Adrenal gland (tissue), 12 donors: ENCODE data around the gene EHBP1. TPM values are rescaled to one million over a fixed set of nuclear protein-coding genes. Genes with fewer than 3 reads are reported as not detected.

Experiments
- DNase-seq, 7 donors: peaks; one replicate each; pipeline ENCODE4 v3.0.0-alpha.2; 2019 to 2020
- H3K27ac ChIP-seq, 5 donors: fragments of 200-600 bp; sonication (generic) in 4 of 5; 1 replicate in 3 of 5; 2 replicates in 2 of 5; pipeline versions ENCODE4 v1.5.1 to v1.8.0; 2016 to 2020; ENCODE audit warnings: mild to moderate bottlenecking in 1 of 5
- H3K27me3 ChIP-seq: fragments of 200-600 bp; 2 replicates; pipeline ENCODE4 v1.8.0; 2021
- H3K36me3 ChIP-seq, 2 donors: fragments of 200-600 bp; replicated peaks in 1 of 2; 1 replicate in 1 of 2; 2 replicates in 1 of 2; pipeline versions ENCODE4 v1.5.1 to v1.8.0; 2018 to 2022
- H3K4me1 ChIP-seq, 2 donors: fragments of 200-600 bp; replicated peaks in 1 of 2; 1 replicate in 1 of 2; 2 replicates in 1 of 2; pipeline versions ENCODE4 v1.5.1 to v1.8.0; 2018 to 2021
- H3K4me3 ChIP-seq, 4 donors: fragments of 200-600 bp; sonication (generic) in 3 of 4; one replicate each; pipeline ENCODE4 v1.5.1; 2016 to 2018
- H3K9me3 ChIP-seq, 3 donors: fragments of 200-600 bp; sonication (generic) in 1 of 3; replicated peaks in 1 of 3; 1 replicate in 2 of 3; 2 replicates in 1 of 3; pipeline versions ENCODE4 v1.5.1 to v1.8.0; 2016 to 2021
- CTCF ChIP-seq, 6 experiments: fragments of 450-650 bp in 4 of 6; fragments of 200-600 bp in 2 of 6; sonication (generic) in 1 of 6; IDR thresholded peaks; 1 replicate in 5 of 6; 2 replicates in 1 of 6; pipeline versions ENCODE4 v1.5.1 to v1.8.0; 2016 to 2021; ENCODE audit warnings: antibody characterized with exemption in 6 of 6, mild to moderate bottlenecking in 2 of 6, moderate library complexity in 1 of 6
- POLR2A ChIP-seq, 2 donors: fragments of 450-650 bp; IDR thresholded peaks; one replicate each; pipeline ENCODE4 v1.6.1; 2017; ENCODE audit warnings: antibody characterized with exemption in 2 of 2, mild to moderate bottlenecking in 2 of 2, moderate library complexity in 1 of 2
- WGBS, 4 donors: extraction: QIAGEN DNeasy Blood & Tissue Kit in 2 of 4; methylation state at CpG; one replicate each; pipeline versions ENCODE4 v1.1.5 to v1.1.7; 2013 to 2017; 5-methylcytosine and 5-hydroxymethylcytosine counted together
- intact Hi-C, 2 donors: fragments of 100-400 bp; cut with DNase I; formaldehyde crosslinking; loops; one replicate each; pipeline versions ENCODE4 v1.14.1 to v1.15.0; 2022 to 2023
- polyA plus RNA-seq, 3 donors: library from polyadenylated mRNA; stranded (reverse); fragments of 200-250 nt in 2 of 3; fragments of 350-450 nt in 1 of 3; fragmentation: Illumina TruSeq in 1 of 3; extraction: RNeasy Lipid Tissue Mini Kit (QIAGEN cat#74804) in 1 of 3; gene quantifications; one replicate each; pipeline ENCODE4 v1.2.3, GENCODE V29; 2013 to 2014
- total RNA-seq, 9 donors: library from RNA; depleted of rRNA in 4 of 9; stranded (reverse); fragments of >200 nt in 4 of 9; fragments of 120-200 nt in 1 of 9; fragmentation: NEBNext Ultra II Directional in 1 of 9; extraction: Animal tissue kit (Norgen Biotek cat#: 25700) in 1 of 9; gene quantifications; one replicate each; pipeline versions ENCODE4 v1.1.0 to v1.2.4, GENCODE V29; 2013 to 2023
- donor health status: healthy with polysubstance abuse.
- donor health status: Bipolar disorder and iron deficiency.
- donor health status: DM: yes; HTN: yes; CAD: no.
- donor health status: DM: no; HTN: no; CAD: no.
- donor health status: DM: no; HTN: no; CAD: no.
- donor health status: DM: yes; HTN: yes; CAD: no.

EHBP1 gene
- total and polyA plus RNA-seq, 12 donors: 13.5 to 83.6 (median 46.3) TPM

DNA sequence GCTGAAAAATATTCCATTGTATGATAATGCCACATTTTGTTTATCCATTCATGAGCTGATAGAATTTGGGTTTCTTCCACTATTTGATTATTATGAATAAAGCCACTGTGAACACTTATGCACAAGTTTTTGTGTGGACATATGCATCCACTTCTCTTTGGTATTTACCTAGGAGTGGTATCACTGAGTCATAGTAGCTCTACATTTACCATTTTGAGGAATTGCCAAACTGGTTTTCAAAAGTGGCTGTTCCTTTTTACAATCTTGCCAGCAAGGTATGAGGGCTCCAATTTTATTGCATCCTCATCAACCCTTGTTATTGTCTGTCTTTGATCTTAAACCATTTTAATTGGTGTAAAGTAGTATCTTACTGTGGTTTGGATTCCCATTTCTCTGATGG is 13.3 kb upstream of the EHBP1 start:
- no peak for TF ChIP-seq POLR2A (IDR thresholded peaks at IDR 0.05)
- TF ChIP-seq CTCF (IDR thresholded peaks at IDR 0.05): no peak
- no peak overlapping the region for H3K4me3 ChIP-seq

GRCh38 chr2:62698653-62699052 is 6.9 kb upstream of the EHBP1 start:
- Histone ChIP-seq H3K9me3 (no peaks in the 10 kb centered on the region), H3K27me3 (no peaks in the 10 kb centered on the region), H3K27ac (no peak overlapping the region), H3K4me1 (no peaks in the 10 kb centered on the region), H3K4me3 (no peak overlapping the region), H3K36me3 (no peaks in the 10 kb centered on the region)
- WGBS, 4 donors: 83 to 94% (median 88%) methylated on average over 1 of the region's 1 CpG
- no peak for TF ChIP-seq CTCF (IDR thresholded peaks at IDR 0.05)
- no peak for TF ChIP-seq POLR2A (IDR thresholded peaks at IDR 0.05)
- DNase-seq: peak in 4 of 7 donors; percentile 18 to 34 (median 25)
- intact Hi-C loops: no loop called here

More for the DNA sequence above, 13.3 kb upstream of the EHBP1 start:
- intact Hi-C loops: no loop called here
- Histone ChIP-seq H3K27ac (no peak overlapping the region), H3K4me1 (no peaks in the 10 kb centered on the region), H3K27me3 (no peaks in the 10 kb centered on the region), H3K36me3 (no peaks in the 10 kb centered on the region), H3K9me3 (no peaks in the 10 kb centered on the region)
- no peak for DNase-seq

- Histone ChIP-seq H3K4me1 (peaks cover 18 to 36% of the 10 kb centered on the region in 2 donors), H3K4me3 (peak overlapping the region in 3 of 4 donors; percentile 44 to 75 (median 62)), H3K36me3 (no peaks in the 10 kb centered on the region), H3K27me3 (no peaks in the 10 kb centered on the region), H3K9me3 (no peaks in the 10 kb centered on the region), H3K27ac (peak overlapping the region; percentile 67 to 87 (median 86))
- 0 to 15% (median 5%) methylated on average over 2 of the region's 2 CpGs for WGBS, 4 donors
- TF ChIP-seq POLR2A (IDR thresholded peaks at IDR 0.05): no peak
- no peak for TF ChIP-seq CTCF (IDR thresholded peaks at IDR 0.05)
- intact Hi-C loops: loop anchor here in 1 of 2 donors (10.0 kb wide), 1 partner anchor 60 kb away; no protein-coding TSS in a partner anchor
- DNase-seq: no peak
Measured at GRCh38 chr2:62704654-62705006, 883 bp upstream of the EHBP1 start.

- TF ChIP-seq POLR2A (IDR thresholded peaks at IDR 0.05) (peak in 1 of 2 donors; percentile 10), CTCF (IDR thresholded peaks at IDR 0.05) (peak; percentile 36 to 48 (median 44))
- H3K9me3 ChIP-seq: no peaks in the 10 kb centered on the region
- H3K27ac ChIP-seq: peak overlapping the region; percentile 38 to 95 (median 90)
- peaks cover 18 to 43% of the 10 kb centered on the region in 2 donors for H3K4me1 ChIP-seq
- intact Hi-C loops: loop anchor here in 1 of 2 donors (10.0 kb wide), 1 partner anchor 59 kb away; no protein-coding TSS in a partner anchor
- peak; percentile 72 to 85 (median 79) for DNase-seq
- WGBS, 4 donors: 1 to 3% (median 1%) methylated on average over 29 to 57 of the region's 57 CpGs
- no peaks in the 10 kb centered on the region for H3K36me3 ChIP-seq
- H3K27me3 ChIP-seq: no peaks in the 10 kb centered on the region
- peak overlapping the region in 3 of 4 donors; percentile 2 to 100 (median 84) for H3K4me3 ChIP-seq
Measured at GRCh38 chr2:62705859-62706720, 577 bp downstream of the EHBP1 start.
